H9 (cell line): Measurements from ENCODE around the gene AKNA. TPM values are rescaled to one million over a fixed set of nuclear protein-coding genes. Genes with fewer than 3 reads are reported as not detected.

Experiments
- DNase-seq: peaks from one replicate; pipeline ENCODE4 v3.0.0-alpha.2; 2017
- H2AFZ ChIP-seq: one replicate; pipeline ENCODE4 v1.6.1; 2013; ENCODE audit warnings: mild to moderate bottlenecking, low read length, control low read depth, moderate library complexity
- H2AK5ac ChIP-seq: 2 replicates; pipeline ENCODE4 v1.6.1; 2013; ENCODE audit warnings: low read length, control low read depth, mixed read lengths; ENCODE audit not compliant: insufficient read length
- H2BK120ac ChIP-seq: one replicate; pipeline ENCODE4 v1.6.1; 2013; ENCODE audit warnings: low read depth, mild to moderate bottlenecking, low read length, control low read depth, inconsistent platforms; ENCODE audit not compliant: poor library complexity, severe bottlenecking
- H2BK12ac ChIP-seq: 2 replicates; pipeline ENCODE4 v1.6.1; 2013; ENCODE audit warnings: low read length, control low read depth, mixed read lengths, low read depth; ENCODE audit not compliant: insufficient read length
- H2BK15ac ChIP-seq: 2 replicates; pipeline ENCODE4 v1.6.1; 2013; ENCODE audit warnings: low read depth, low read length, control low read depth
- H2BK20ac ChIP-seq: one replicate; pipeline ENCODE4 v1.6.1; 2013; ENCODE audit warnings: low read depth, mild to moderate bottlenecking, low read length, control low read depth, inconsistent platforms; ENCODE audit not compliant: poor library complexity, severe bottlenecking
- H2BK5ac ChIP-seq: 2 replicates; pipeline ENCODE4 v1.6.1; 2013; ENCODE audit warnings: low read length, control low read depth, mixed read lengths; ENCODE audit not compliant: insufficient read length
- H3K14ac ChIP-seq: 2 replicates; pipeline ENCODE4 v1.6.1; 2013; ENCODE audit warnings: low read length, control low read depth; ENCODE audit not compliant: insufficient read depth
- H3K18ac ChIP-seq: 2 replicates; pipeline ENCODE4 v1.6.1; 2013; ENCODE audit warnings: low read depth, mild to moderate bottlenecking, mixed read lengths, low read length, control low read depth; ENCODE audit not compliant: insufficient read length
- H3K23ac ChIP-seq: 2 replicates; pipeline ENCODE4 v1.6.1; 2013; ENCODE audit warnings: low read length, control low read depth, mixed read lengths, low read depth; ENCODE audit not compliant: insufficient read length
- H3K23me2 ChIP-seq: 2 replicates; pipeline ENCODE4 v1.6.1; 2013; ENCODE audit warnings: low read depth, mild to moderate bottlenecking, mixed read lengths, low read length, control low read depth; ENCODE audit not compliant: insufficient read length, poor library complexity, severe bottlenecking
- H3K27ac ChIP-seq: 2 replicates; pipeline ENCODE4 v1.5.1; 2013; ENCODE audit warnings: low read length, control low read depth, mixed read lengths, low read depth; ENCODE audit not compliant: insufficient read length
- H3K27me3 ChIP-seq: 2 replicates; pipeline ENCODE4 v1.6.1; 2013; ENCODE audit warnings: low read length, control low read depth, inconsistent platforms; ENCODE audit not compliant: insufficient read depth
- H3K4ac ChIP-seq: 2 replicates; pipeline ENCODE4 v1.6.1; 2013; ENCODE audit warnings: low read depth, mild to moderate bottlenecking, control low read depth, inconsistent platforms, low read length, moderate library complexity
- H3K4me1 ChIP-seq: 2 replicates; pipeline ENCODE4 v1.6.1; 2013; ENCODE audit warnings: low read length, control low read depth, inconsistent platforms; ENCODE audit not compliant: insufficient read depth
- H3K4me2 ChIP-seq: 2 replicates; pipeline ENCODE4 v1.6.1; 2013; ENCODE audit warnings: low read length, control low read depth, mixed read lengths; ENCODE audit not compliant: insufficient read length, insufficient read depth
- H3K56ac ChIP-seq: 2 replicates; pipeline ENCODE4 v1.6.1; 2013; ENCODE audit warnings: low read depth, mild to moderate bottlenecking, mixed read lengths, low read length, control low read depth; ENCODE audit not compliant: insufficient read length
- H3K79me1 ChIP-seq: 2 replicates; pipeline ENCODE4 v1.6.1; 2013; ENCODE audit warnings: low read depth, mild to moderate bottlenecking, moderate library complexity, low read length, control low read depth, inconsistent platforms; ENCODE audit not compliant: insufficient read depth, poor library complexity, severe bottlenecking
- H3K79me2 ChIP-seq: 2 replicates; pipeline ENCODE4 v1.6.1; 2013; ENCODE audit warnings: low read length, control low read depth, inconsistent platforms; ENCODE audit not compliant: insufficient read depth
- H3K9ac ChIP-seq: 2 replicates; pipeline ENCODE4 v1.6.1; 2013; ENCODE audit warnings: low read length, control low read depth, mixed read lengths; ENCODE audit not compliant: insufficient read length; ENCODE audit errors: extremely low read depth
- H3K9me3 ChIP-seq: one replicate; pipeline ENCODE4 v1.6.1; 2013; ENCODE audit warnings: low read depth, low read length, inconsistent platforms; ENCODE audit not compliant: control insufficient read depth
- H3T11ph ChIP-seq: one replicate; pipeline ENCODE4 v1.6.1; 2013; ENCODE audit warnings: mild to moderate bottlenecking, low read length, control low read depth, inconsistent platforms
- H4K20me1 ChIP-seq: one replicate; pipeline ENCODE4 v1.6.1; 2013; ENCODE audit not compliant: control insufficient read depth, insufficient read length, insufficient read depth
- H4K5ac ChIP-seq: 2 replicates; pipeline ENCODE4 v1.6.1; 2013; ENCODE audit warnings: low read depth, mild to moderate bottlenecking, mixed read lengths, low read length, control low read depth; ENCODE audit not compliant: insufficient read length
- H4K8ac ChIP-seq: replicated peaks from 2 replicates; pipeline ENCODE4 v1.6.1; 2013; ENCODE audit warnings: low read length, control low read depth, mixed read lengths, low read depth; ENCODE audit not compliant: insufficient read length
- H4K91ac ChIP-seq: 2 replicates; pipeline ENCODE4 v1.6.1; 2013; ENCODE audit warnings: low read depth, mild to moderate bottlenecking, moderate library complexity, mixed read lengths, low read length, control low read depth; ENCODE audit not compliant: insufficient read length
- H3K27ac Mint-ChIP-seq, 3 experiments: 2 replicates in 2 of 3; 3 replicates in 1 of 3; pipeline ENCODE4 v1.8.0; 2020 to 2021; ENCODE audit warnings: mixed read lengths in 3 of 3, mild to moderate bottlenecking in 1 of 3, moderate library complexity in 1 of 3
- H3K27me3 Mint-ChIP-seq: 2 replicates; pipeline ENCODE4 v1.8.0; 2021; ENCODE audit warnings: low read depth, mild to moderate bottlenecking, moderate library complexity, mixed read lengths
- H3K36me3 Mint-ChIP-seq, 3 experiments: 2 replicates in 2 of 3; 3 replicates in 1 of 3; pipeline ENCODE4 v1.8.0; 2020 to 2021; ENCODE audit warnings: low read depth in 3 of 3, mixed read lengths in 3 of 3; ENCODE audit not compliant: insufficient read depth in 1 of 3
- H3K4me1 Mint-ChIP-seq, 2 experiments: 2 replicates each; pipeline ENCODE4 v1.8.0; 2020; ENCODE audit warnings: mixed read lengths in 2 of 2
- H3K4me3 Mint-ChIP-seq, 2 experiments: 2 replicates in 1 of 2; 3 replicates in 1 of 2; pipeline ENCODE4 v1.8.0; 2020 to 2021; ENCODE audit warnings: mild to moderate bottlenecking in 2 of 2, mixed read lengths in 2 of 2, moderate library complexity in 1 of 2
- H3K9me3 Mint-ChIP-seq, 2 experiments: 2 replicates in 1 of 2; 3 replicates in 1 of 2; pipeline ENCODE4 v1.8.0; 2020; ENCODE audit warnings: mild to moderate bottlenecking in 2 of 2, mixed read lengths in 2 of 2, moderate library complexity in 1 of 2
- CTCF ChIP-seq: fragments of 200-600 bp; sonication (generic); conservative IDR thresholded peaks from 3 replicates; pipeline ENCODE4 v1.8.0; 2021; ENCODE audit warnings: antibody characterized with exemption, mild to moderate bottlenecking
- WGBS: extraction: QIAGEN DNeasy Blood & Tissue Kit; methylation state at CpG from one replicate; pipeline ENCODE4 v1.1.7; 2013; ENCODE audit warnings: missing lambda C conversion rate, low lambda C conversion rate, mixed read lengths; ENCODE audit not compliant: insufficient read length; ENCODE audit errors: extremely low coverage; 5-methylcytosine and 5-hydroxymethylcytosine counted together
- total RNA-seq: library from RNA; stranded (reverse); gene quantifications from 2 replicates; pipeline ENCODE4 v1.2.1, GENCODE V29; 2021

AKNA gene
- total RNA-seq, 1 experiment from 2014 or later, result 19.7 TPM

GRCh38 chr9:114314881-114315722 lies 72.7 kb downstream of the AKNA start:
- peaks cover 0 to 7% (median 0%) of the 10 kb centered on the region in 3 experiments; a peak in 3 of 7 replicates for H3K36me3 Mint-ChIP-seq
- H3T11ph ChIP-seq, result no peak overlapping the region
- H2BK120ac ChIP-seq, result no peak overlapping the region
- no peak for TF ChIP-seq CTCF
- H2BK15ac ChIP-seq, result no peak overlapping the region
- no peak overlapping the region for H3K56ac ChIP-seq
- H3K27me3 Mint-ChIP-seq, result peaks cover 6% of the 10 kb centered on the region
- no peak overlapping the region for H3K4ac ChIP-seq
- no CpG with 5 or more reads among the region's 8 CpGs for WGBS
- H3K9ac ChIP-seq, result no peak overlapping the region
- H3K27me3 ChIP-seq, result no peaks in the 10 kb centered on the region
- no peaks in the 10 kb centered on the region for H3K9me3 Mint-ChIP-seq
- H2BK12ac ChIP-seq, result no peak overlapping the region
- no peak overlapping the region for H4K8ac ChIP-seq
- H3K27ac ChIP-seq, result no peak overlapping the region
- no peaks in the 10 kb centered on the region for H3K9me3 ChIP-seq
- no peak overlapping the region; a peak in 1 of 5 replicates for H3K4me3 Mint-ChIP-seq
- no peak overlapping the region for H2AFZ ChIP-seq
- no peak for DNase-seq
- H2BK20ac ChIP-seq, result no peak overlapping the region
- no peaks in the 10 kb centered on the region for H3K23me2 ChIP-seq
- H4K5ac ChIP-seq, result no peak overlapping the region
- no peaks in the 10 kb centered on the region for H3K79me2 ChIP-seq
- H3K23ac ChIP-seq, result no peak overlapping the region
- no peak overlapping the region for H3K18ac ChIP-seq
- H3K4me2 ChIP-seq, result no peak overlapping the region
- no peak overlapping the region for H2BK5ac ChIP-seq
- H3K27ac Mint-ChIP-seq, result no peak overlapping the region
- H4K20me1 ChIP-seq, result no peaks in the 10 kb centered on the region
- peaks cover 0 to 5% of the 10 kb centered on the region in 2 experiments; a peak in 3 of 4 replicates for H3K4me1 Mint-ChIP-seq
- H3K79me1 ChIP-seq, result no peaks in the 10 kb centered on the region
- H3K4me1 ChIP-seq, result no peaks in the 10 kb centered on the region
- H4K91ac ChIP-seq, result no peak overlapping the region
- H3K14ac ChIP-seq, result no peak overlapping the region; the same call in 1 of the 2 replicates
- no peak overlapping the region for H2AK5ac ChIP-seq
